Gastroesophageal sphincter (tissue), 4 donors: ENCODE measurements around the gene PMFBP1. TPM values are rescaled to one million over a fixed set of nuclear protein-coding genes. Genes with fewer than 3 reads are reported as not detected.

ENCODE experiments used
- ATAC-seq: fragments of 150-250 bp; one replicate; pipeline ENCODE4 v1.9.1; 2016; ENCODE audit warnings: mild to moderate bottlenecking, moderate library complexity
- H3K27ac ChIP-seq, 4 donors: fragments of 200-600 bp; sonication (generic) in 3 of 4; 1 replicate in 3 of 4; 2 replicates in 1 of 4; pipeline ENCODE4 v1.5.1; 2016 to 2019
- H3K27me3 ChIP-seq: fragments of 200-600 bp; sonication (generic); one replicate; pipeline ENCODE4 v1.5.1; 2019
- H3K36me3 ChIP-seq, 2 donors: fragments of 200-600 bp; sonication (generic); one replicate each; pipeline ENCODE4 v1.5.1; 2019; ENCODE audit warnings: control low read depth in 1 of 2
- H3K4me1 ChIP-seq, 3 donors: fragments of 200-600 bp; sonication (generic); 1 replicate in 2 of 3; 2 replicates in 1 of 3; pipeline ENCODE4 v1.5.1; 2016 to 2019; ENCODE audit warnings: control low read depth in 2 of 3
- H3K4me3 ChIP-seq, 2 donors: fragments of 200-600 bp; sonication (generic); one replicate each; pipeline ENCODE4 v1.5.1; 2019; ENCODE audit warnings: mild to moderate bottlenecking in 1 of 2, moderate library complexity in 1 of 2
- H3K9me3 ChIP-seq, 3 donors: fragments of 200-600 bp; sonication (generic); one replicate each; pipeline ENCODE4 v1.5.1; 2017 to 2019; ENCODE audit warnings: control low read depth in 2 of 3
- CTCF ChIP-seq, 4 experiments: fragments of 200-600 bp in 2 of 4; fragments of 450-650 bp in 2 of 4; sonication (generic) in 1 of 4; IDR thresholded peaks; one replicate each; pipeline ENCODE4 v1.5.1; 2017 to 2019; ENCODE audit warnings: antibody characterized with exemption in 4 of 4, mild to moderate bottlenecking in 2 of 4, moderate library complexity in 2 of 4
- EP300 ChIP-seq: sonication (generic); formaldehyde crosslinking; IDR thresholded peaks from one replicate; pipeline ENCODE4 v1.6.1; 2017; ENCODE audit warnings: antibody characterized with exemption, mild to moderate bottlenecking
- POLR2A ChIP-seq, 2 donors: fragments of 450-650 bp; IDR thresholded peaks; one replicate each; pipeline ENCODE4 v1.6.1; 2017; ENCODE audit warnings: antibody characterized with exemption in 2 of 2, mild to moderate bottlenecking in 2 of 2, moderate library complexity in 1 of 2
- POLR2AphosphoS5 ChIP-seq: sonication (generic); formaldehyde crosslinking; IDR thresholded peaks from one replicate; pipeline ENCODE4 v1.6.1; 2017; ENCODE audit warnings: antibody characterized with exemption
- WGBS, 2 donors: methylation state at CpG; one replicate each; pipeline ENCODE4 v1.1.5; 2018; ENCODE audit warnings: low coverage in 1 of 2; 5-methylcytosine and 5-hydroxymethylcytosine counted together
- total RNA-seq, 4 donors: library from RNA; depleted of rRNA; stranded (reverse); fragments of >200 nt; gene quantifications; one replicate each; pipeline ENCODE4 v1.1.0, GENCODE V29; 2016

PMFBP1 gene
- total RNA-seq, 4 donors from 2014 or later: 0.16 to 0.81 (median 0.39) TPM; not detected in 1

- ATAC-seq: no peak
- Histone ChIP-seq H3K9me3 (no peaks in the 10 kb centered on the region), H3K27ac (no peak overlapping the region), H3K27me3 (no peaks in the 10 kb centered on the region), H3K4me1 (peaks cover 0 to 9% (median 0%) of the 10 kb centered on the region in 3 donors), H3K36me3 (no peaks in the 10 kb centered on the region), H3K4me3 (no peak overlapping the region)
- no peak for TF ChIP-seq EP300
- no peak for TF ChIP-seq POLR2AphosphoS5
- TF ChIP-seq CTCF (IDR thresholded peaks at IDR 0.05): no peak
- no peak for TF ChIP-seq POLR2A (IDR thresholded peaks at IDR 0.05)
- WGBS, 2 donors: 100% methylated on average over 1 of the region's 11 CpGs; no CpG with 5 or more reads in 1 of the 2 donors
These were observed 49.0 kb downstream of the PMFBP1 start for GRCh38 chr16:72122916-72123315.

GRCh38 chr16:72122308-72122707 is 49.6 kb downstream of the PMFBP1 start:
- no peak for ATAC-seq
- Histone ChIP-seq H3K4me3 (no peak overlapping the region), H3K4me1 (peaks cover 0 to 9% (median 0%) of the 10 kb centered on the region in 3 donors), H3K36me3 (no peaks in the 10 kb centered on the region), H3K9me3 (no peaks in the 10 kb centered on the region), H3K27ac (no peak overlapping the region), H3K27me3 (no peaks in the 10 kb centered on the region)
- WGBS, 2 donors: 80 to 100% methylated on average over 1 of the region's 2 CpGs
- TF ChIP-seq EP300: no peak
- no peak for TF ChIP-seq POLR2A (IDR thresholded peaks at IDR 0.05)
- no peak for TF ChIP-seq POLR2AphosphoS5
- no peak for TF ChIP-seq CTCF (IDR thresholded peaks at IDR 0.05)

GRCh38 chr16:72120026-72120425 is 51.9 kb downstream of the PMFBP1 start:
- no peaks in the 10 kb centered on the region for H3K36me3 ChIP-seq
- 80% methylated on average over 3 of the region's 5 CpGs; no CpG with 5 or more reads in 1 of the 2 donors for WGBS, 2 donors
- ATAC-seq: no peak

GRCh38 chr16:72113616-72113945 is 58.4 kb downstream of the PMFBP1 start:
- H3K4me3 ChIP-seq: no peak overlapping the region
- H3K27ac ChIP-seq: no peak overlapping the region
- TF ChIP-seq POLR2AphosphoS5 (no peak), POLR2A (IDR thresholded peaks at IDR 0.05) (no peak), CTCF (IDR thresholded peaks at IDR 0.05) (no peak)
- H3K36me3 ChIP-seq: peaks cover 0 to 53% of the 10 kb centered on the region in 2 donors
- no peaks in the 10 kb centered on the region for H3K4me1 ChIP-seq
- no peaks in the 10 kb centered on the region for H3K9me3 ChIP-seq
- H3K27me3 ChIP-seq: no peaks in the 10 kb centered on the region
- ATAC-seq: no peak

More at GRCh38 chr16:72120026-72120425, 51.9 kb downstream of the PMFBP1 start:
- Histone ChIP-seq H3K27me3 (no peaks in the 10 kb centered on the region), H3K9me3 (no peaks in the 10 kb centered on the region), H3K4me3 (no peak overlapping the region), H3K4me1 (peaks cover 0 to 6% (median 0%) of the 10 kb centered on the region in 3 donors), H3K27ac (no peak overlapping the region)
- no peak for TF ChIP-seq EP300
- no peak for TF ChIP-seq CTCF (IDR thresholded peaks at IDR 0.05)
- no peak for TF ChIP-seq POLR2AphosphoS5
- TF ChIP-seq POLR2A (IDR thresholded peaks at IDR 0.05): no peak

- TF ChIP-seq POLR2AphosphoS5 (no peak), CTCF (IDR thresholded peaks at IDR 0.05) (no peak), POLR2A (IDR thresholded peaks at IDR 0.05) (no peak), EP300 (no peak)
- H3K27ac ChIP-seq: no peak overlapping the region
- no peaks in the 10 kb centered on the region for H3K9me3 ChIP-seq
- no peak for ATAC-seq
- no peaks in the 10 kb centered on the region for H3K27me3 ChIP-seq
- WGBS, 2 donors: 83% methylated on average over 6 of the region's 7 CpGs; no CpG with 5 or more reads in 1 of the 2 donors
- H3K4me3 ChIP-seq: no peak overlapping the region
- H3K36me3 ChIP-seq: peaks cover 0 to 58% of the 10 kb centered on the region in 2 donors
- no peaks in the 10 kb centered on the region for H3K4me1 ChIP-seq
These were observed 58.9 kb downstream of the PMFBP1 start for GRCh38 chr16:72112906-72113615.
